Neural cell (in vitro differentiated cells): Measurements from ENCODE around the gene AP1M1. TPM values are rescaled to one million over a fixed set of nuclear protein-coding genes. Genes with fewer than 3 reads are reported as not detected.

ENCODE experiments used
- H2AFZ ChIP-seq: fragments of 200-600, 300-800 bp; sonication (generic), shearing (Covaris generic); 2 replicates; pipeline ENCODE4 v1.6.0; 2014; ENCODE audit warnings: low read depth, mild to moderate bottlenecking, antibody characterized with exemption, low read length, moderate library complexity
- H3F3A ChIP-seq: fragments of 200-600 bp; shearing (Covaris generic); 2 replicates; pipeline ENCODE4 v1.6.1; 2016; ENCODE audit warnings: mild to moderate bottlenecking, moderate library complexity, mixed read lengths, antibody characterized with exemption, low read length; ENCODE audit not compliant: insufficient read depth, poor library complexity, severe bottlenecking
- H3K27ac ChIP-seq: fragments of 200-600, 300-800 bp; sonication (generic), shearing (Covaris generic); 2 replicates; pipeline ENCODE4 v1.5.1; 2014; ENCODE audit warnings: mild to moderate bottlenecking, low read length, moderate library complexity
- H3K27me3 ChIP-seq: fragments of 300-800, 200-600 bp; sonication (generic), shearing (Covaris generic); 2 replicates; pipeline ENCODE4 v1.6.0; 2014; ENCODE audit warnings: mild to moderate bottlenecking, low read depth, low read length, moderate library complexity; ENCODE audit not compliant: insufficient read depth
- H3K36me3 ChIP-seq: fragments of 300-800, 200-600 bp; sonication (generic), shearing (Covaris generic); 2 replicates; pipeline ENCODE4 v1.5.1; 2014; ENCODE audit warnings: mild to moderate bottlenecking, antibody characterized with exemption, low read length, moderate library complexity; ENCODE audit not compliant: insufficient read depth
- H3K4me2 ChIP-seq: fragments of 300-800, 200-600 bp; sonication (generic), shearing (Covaris generic); 2 replicates; pipeline ENCODE4 v1.6.0; 2014; ENCODE audit warnings: mild to moderate bottlenecking, low read length
- H3K4me3 ChIP-seq: fragments of 300-800, 200-600 bp; sonication (generic), shearing (Covaris generic); 2 replicates; pipeline ENCODE4 v1.5.1; 2014; ENCODE audit warnings: mild to moderate bottlenecking, low read length, moderate library complexity
- H3K79me2 ChIP-seq: fragments of 200-600 bp; shearing (Covaris generic); replicated peaks from 2 replicates; pipeline ENCODE4 v1.6.0; 2014; ENCODE audit warnings: mild to moderate bottlenecking, low read length, moderate library complexity; ENCODE audit not compliant: insufficient read depth
- H3K9ac ChIP-seq: fragments of 300-800, 200-600 bp; sonication (generic), shearing (Covaris generic); 2 replicates; pipeline ENCODE4 v1.6.1; 2016; ENCODE audit warnings: mild to moderate bottlenecking, low read length, mixed read lengths
- H3K9me2 ChIP-seq: fragments of 200-600 bp; shearing (Covaris generic); 2 replicates; pipeline ENCODE4 v1.6.1; 2016; ENCODE audit warnings: mild to moderate bottlenecking, low read length, mixed read lengths; ENCODE audit not compliant: insufficient read depth
- H3K9me3 ChIP-seq: fragments of 200-600, 300-800 bp; sonication (generic), shearing (Covaris generic); 2 replicates; pipeline ENCODE4 v1.6.1; 2016; ENCODE audit warnings: mild to moderate bottlenecking, mixed run types, low read length, moderate library complexity, mixed read lengths
- H4K20me1 ChIP-seq: fragments of 200-600 bp; shearing (Covaris generic); 2 replicates; pipeline ENCODE4 v1.6.1; 2016; ENCODE audit warnings: mild to moderate bottlenecking, mixed run types; ENCODE audit not compliant: insufficient read depth
- CTCF ChIP-seq: fragments of 450-650 bp; IDR thresholded peaks from 2 replicates; pipeline ENCODE4 v1.5.1; 2014; ENCODE audit warnings: antibody characterized with exemption, mild to moderate bottlenecking, moderate library complexity; ENCODE audit not compliant: poor library complexity, severe bottlenecking
- EP300 ChIP-seq: fragments of 450-650 bp; conservative IDR thresholded peaks from 2 replicates; pipeline ENCODE4 v1.6.1; 2014; ENCODE audit warnings: antibody characterized with exemption, mild to moderate bottlenecking, moderate library complexity; ENCODE audit not compliant: poor library complexity, severe bottlenecking
- EZH2 ChIP-seq: fragments of 200-600, 300-800 bp; shearing (Covaris generic), sonication (generic); IDR thresholded peaks from 2 replicates; pipeline ENCODE4 v1.6.1; 2014; ENCODE audit warnings: antibody characterized with exemption, low read length, borderline replicate concordance, mild to moderate bottlenecking; ENCODE audit not compliant: insufficient read depth, poor library complexity, severe bottlenecking
- MXI1 ChIP-seq: fragments of 450-650 bp; conservative IDR thresholded peaks from 2 replicates; pipeline ENCODE4 v1.6.1; 2014; ENCODE audit warnings: antibody characterized with exemption, mild to moderate bottlenecking; ENCODE audit not compliant: poor library complexity, severe bottlenecking
- POLR2AphosphoS5 ChIP-seq: IDR thresholded peaks from 2 replicates; pipeline ENCODE4 v1.6.1; 2012
- RAD21 ChIP-seq: fragments of 450-650 bp; conservative IDR thresholded peaks from 2 replicates; pipeline ENCODE4 v1.6.1; 2014; ENCODE audit warnings: antibody characterized with exemption, mild to moderate bottlenecking, moderate library complexity
- REST ChIP-seq: IDR thresholded peaks from 2 replicates; pipeline ENCODE4 v1.6.1; 2012; ENCODE audit warnings: borderline replicate concordance
- SMC3 ChIP-seq: fragments of 450-650 bp; conservative IDR thresholded peaks from 2 replicates; pipeline ENCODE4 v1.6.1; 2014; ENCODE audit warnings: antibody characterized with exemption, mild to moderate bottlenecking, moderate library complexity; ENCODE audit not compliant: poor library complexity
- TAF1 ChIP-seq: IDR thresholded peaks from 2 replicates; pipeline ENCODE4 v1.6.1; 2012; ENCODE audit warnings: low read depth
- polyA plus RNA-seq: library from polyadenylated mRNA; depleted of rRNA; stranded (reverse); fragments of >200 nt; gene quantifications from 2 replicates; pipeline ENCODE4 v1.2.3, GENCODE V29; 2014

AP1M1 gene
- polyA plus RNA-seq, 1 donor from 2014 or later = 81.4 TPM

GRCh38 chr19:16261584-16262368 is 64.1 kb downstream of the AP1M1 start:
- no peak overlapping the region for H3K27ac ChIP-seq
- no peaks in the 10 kb centered on the region for H3F3A ChIP-seq
- H3K9ac ChIP-seq = no peak overlapping the region
- no peaks in the 10 kb centered on the region for H3K9me3 ChIP-seq
- TF ChIP-seq RAD21 (no peak), TAF1 (no peak), REST (no peak), EP300 (no peak)
- no peaks in the 10 kb centered on the region for H3K36me3 ChIP-seq
- no peaks in the 10 kb centered on the region for H3K27me3 ChIP-seq
- no peak overlapping the region for H2AFZ ChIP-seq
- no peaks in the 10 kb centered on the region for H4K20me1 ChIP-seq
- H3K79me2 ChIP-seq = no peaks in the 10 kb centered on the region
- no peaks in the 10 kb centered on the region for H3K9me2 ChIP-seq
- H3K4me2 ChIP-seq = no peak overlapping the region
- H3K4me3 ChIP-seq = no peak overlapping the region

- no peaks in the 10 kb centered on the region for H3K36me3 ChIP-seq
- no peaks in the 10 kb centered on the region for H3K9me2 ChIP-seq
- H3K79me2 ChIP-seq = no peaks in the 10 kb centered on the region
- H3K4me3 ChIP-seq = no peak overlapping the region
- H3K9ac ChIP-seq = no peak overlapping the region
- H3K9me3 ChIP-seq = no peaks in the 10 kb centered on the region
- H2AFZ ChIP-seq = no peak overlapping the region
- no peaks in the 10 kb centered on the region for H4K20me1 ChIP-seq
- H3K27ac ChIP-seq = no peak overlapping the region
- no peaks in the 10 kb centered on the region for H3K27me3 ChIP-seq
- no peak for TF ChIP-seq RAD21
- H3K4me2 ChIP-seq = no peak overlapping the region
- H3F3A ChIP-seq = no peaks in the 10 kb centered on the region
These were observed 64.9 kb downstream of the AP1M1 start for GRCh38 chr19:16262618-16263017.

GRCh38 chr19:16263141-16263761 is 65.5 kb downstream of the AP1M1 start:
- H3K36me3 ChIP-seq = no peaks in the 10 kb centered on the region

More at GRCh38 chr19:16263141-16263761, 65.5 kb downstream of the AP1M1 start:
- Histone ChIP-seq H3K27me3 (no peaks in the 10 kb centered on the region), H3F3A (no peaks in the 10 kb centered on the region), H3K27ac (no peak overlapping the region), H3K79me2 (no peaks in the 10 kb centered on the region), H4K20me1 (no peaks in the 10 kb centered on the region), H3K4me3 (no peak overlapping the region), H3K4me2 (no peak overlapping the region), H3K9me2 (no peaks in the 10 kb centered on the region), H2AFZ (no peak overlapping the region), H3K9ac (no peak overlapping the region), H3K9me3 (no peaks in the 10 kb centered on the region)
- TF ChIP-seq REST = no peak
- TF ChIP-seq EZH2 = no peak
- TF ChIP-seq TAF1 = no peak
- no peak for TF ChIP-seq SMC3
- TF ChIP-seq POLR2AphosphoS5 = no peak
- TF ChIP-seq CTCF = no peak
- no peak for TF ChIP-seq RAD21
- TF ChIP-seq EP300 = no peak
- no peak for TF ChIP-seq MXI1
